HG03045 (cell line): ENCODE data around the gene PODXL2.

ENCODE experiments used
- ATAC-seq: cut with Tn5 transposase; IDR thresholded peaks from one replicate; pipeline ENCODE4 v1.9.1; 2021; ENCODE audit warnings: mild to moderate bottlenecking, moderate library complexity; ENCODE audit not compliant: unreplicated experiment

PODXL2 gene

GRCh38 chr3:127628426-127628787, 578 bp upstream of the PODXL2 start:
- ATAC-seq, result no peak

DNA sequence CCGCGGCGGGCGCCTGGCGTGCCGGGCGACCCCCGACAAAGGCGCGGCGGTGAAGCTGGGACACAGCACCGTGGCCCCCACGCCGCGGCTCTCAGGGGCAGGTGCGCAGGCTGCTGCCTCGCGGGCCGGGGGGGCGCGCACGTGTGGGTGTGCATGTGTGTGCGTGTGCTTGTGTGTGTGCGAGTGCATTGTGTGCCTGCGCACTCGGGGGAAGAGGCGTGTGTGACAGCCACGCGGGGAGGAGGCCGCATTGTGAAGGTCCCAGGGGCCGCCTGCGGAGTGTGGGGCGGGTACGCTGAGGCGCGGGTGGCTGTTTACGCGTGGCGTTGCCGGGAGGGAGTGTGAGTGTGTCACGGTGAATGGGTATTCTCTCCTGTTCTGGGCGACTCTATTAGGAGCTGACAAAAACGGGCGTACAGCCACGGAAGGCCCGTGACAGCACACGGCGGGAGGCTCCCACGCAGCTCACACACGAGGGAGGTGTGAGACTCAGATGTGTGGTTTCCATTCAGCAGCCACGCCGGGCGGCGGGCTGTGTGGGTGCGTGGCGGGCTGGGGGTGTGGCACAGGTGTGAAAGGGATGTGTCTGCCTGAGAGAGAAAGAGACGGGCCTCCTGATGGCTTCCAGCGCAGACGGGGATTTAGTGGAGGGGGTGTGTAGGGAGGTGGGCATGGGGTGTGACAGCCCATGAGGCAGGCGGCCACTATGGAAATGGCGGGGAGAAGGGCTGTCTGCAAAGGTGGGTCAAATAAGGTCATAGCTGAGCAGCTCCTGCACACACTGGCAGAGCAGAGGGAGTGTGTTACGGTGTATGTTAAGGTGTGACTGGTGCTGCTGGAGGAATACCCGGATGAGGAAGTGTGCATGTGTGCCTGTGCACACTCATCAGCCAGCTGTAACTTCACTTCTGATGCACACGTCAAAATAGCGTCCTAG, 750 bp downstream of the PODXL2 start:
- ATAC-seq, result no peak

DNA sequence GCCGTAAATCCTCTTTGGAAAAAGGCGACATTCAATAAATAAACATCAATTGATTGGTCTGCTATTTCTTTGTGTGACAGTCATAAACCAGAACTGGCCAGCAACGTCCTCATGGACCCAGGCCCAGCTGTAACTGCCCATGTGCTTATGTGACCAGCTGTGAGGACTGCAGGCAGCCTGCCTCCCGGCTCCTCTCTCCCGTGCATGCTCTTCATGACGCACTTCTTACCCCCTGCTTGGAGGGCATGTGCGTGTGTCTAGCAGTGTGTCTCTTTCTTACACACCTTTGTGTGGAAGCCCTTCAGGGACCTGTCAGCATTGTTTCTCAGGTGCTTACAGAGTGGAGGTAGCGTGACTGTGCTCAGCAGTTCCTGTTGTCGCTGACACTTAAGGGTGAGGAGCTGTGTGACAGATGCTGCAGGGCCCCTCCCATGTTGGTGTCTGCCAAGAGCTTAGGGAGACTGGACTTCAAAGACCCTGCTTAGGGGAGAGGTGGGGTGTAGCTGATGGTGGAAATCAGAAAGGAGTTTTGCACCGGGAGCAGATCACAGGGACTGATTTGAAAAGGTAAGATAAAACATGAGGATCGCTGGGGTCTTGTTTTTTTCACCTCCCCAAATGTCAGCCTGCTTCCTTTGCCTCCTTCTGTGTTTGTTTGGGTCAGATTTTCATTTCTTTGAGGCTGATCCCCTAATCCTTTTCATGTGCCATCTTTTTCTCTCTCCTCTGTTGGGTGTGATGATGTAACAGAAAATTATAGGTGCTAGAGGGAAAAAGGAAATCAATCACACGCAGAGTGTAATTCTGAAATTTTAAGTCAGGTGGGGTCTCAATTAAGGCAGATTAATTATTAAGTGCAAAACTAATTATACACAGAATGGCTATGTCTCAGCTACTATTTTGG, 2.1 kb downstream of the PODXL2 start:
- no peak for ATAC-seq

DNA sequence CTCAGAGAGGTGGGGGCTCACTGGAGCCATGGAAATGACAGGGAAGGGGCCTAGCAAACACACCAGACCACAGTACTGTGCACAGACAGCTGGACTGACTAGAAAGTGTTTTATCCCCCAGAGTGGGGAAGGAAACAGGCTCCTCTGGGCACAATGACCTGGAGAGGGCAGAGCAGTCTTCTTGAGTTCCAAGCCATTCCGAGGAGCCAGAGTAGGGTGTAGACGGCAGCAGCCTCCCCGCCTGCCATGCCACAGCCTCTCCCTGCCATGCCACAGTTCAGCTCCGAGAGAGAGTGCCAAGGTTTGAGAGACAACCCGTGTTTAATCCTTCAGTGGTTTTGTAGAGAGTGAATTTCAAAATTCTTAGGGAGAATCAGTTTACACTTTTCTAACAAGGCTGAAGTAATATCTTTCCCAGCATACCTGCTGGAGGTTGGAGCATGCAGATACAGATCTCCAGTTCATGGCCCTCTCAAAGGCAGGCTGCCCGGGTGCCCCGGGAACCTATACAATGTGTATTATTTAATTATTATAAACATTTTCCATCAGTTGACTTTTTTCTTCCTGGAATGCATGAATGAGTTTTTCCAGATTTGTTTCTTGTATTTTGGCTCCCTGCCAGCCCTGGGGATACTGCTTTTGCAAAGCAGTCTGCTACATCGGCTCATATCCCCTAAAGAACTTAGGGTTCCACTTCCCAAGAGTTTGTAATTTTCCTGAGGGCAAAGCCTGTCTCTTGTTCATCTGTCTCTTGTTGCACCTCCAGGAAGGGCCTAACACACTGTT, 3.2 kb downstream of the PODXL2 start:
- ATAC-seq, result no peak

GRCh38 chr3:127634653-127635052, 5.7 kb downstream of the PODXL2 start:
- ATAC-seq, result no peak

GRCh38 chr3:127637546-127637945, 8.6 kb downstream of the PODXL2 start:
- no peak for ATAC-seq

GRCh38 chr3:127637971-127638370, 9.0 kb downstream of the PODXL2 start:
- ATAC-seq, result no peak

GRCh38 chr3:127639173-127640041, 10.4 kb downstream of the PODXL2 start:
- no peak for ATAC-seq

DNA sequence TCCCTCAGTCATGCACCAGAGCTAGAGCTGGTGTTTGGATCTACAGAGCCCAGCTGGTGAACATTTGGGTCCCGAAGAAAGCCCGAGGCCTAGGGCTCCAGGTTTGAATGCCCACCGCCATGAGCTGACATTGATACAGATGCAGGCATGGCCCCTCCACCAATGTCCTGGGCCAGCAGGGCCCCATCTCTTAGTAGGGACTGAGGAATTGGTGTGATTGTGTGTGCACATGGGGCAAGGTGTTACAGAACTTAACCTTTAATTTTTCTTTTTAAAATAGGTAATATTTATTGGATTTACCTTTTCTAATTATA, 11.0 kb downstream of the PODXL2 start:
- ATAC-seq, result no peak

- ATAC-seq, result no peak
Observed at GRCh38 chr3:127644641-127645370, 15.8 kb downstream of the PODXL2 start.

- no peak for ATAC-seq
Observed at GRCh38 chr3:127645371-127646015, 16.5 kb downstream of the PODXL2 start.

- ATAC-seq, result no peak
Observed at GRCh38 chr3:127646501-127647046, 17.6 kb downstream of the PODXL2 start.

- no peak for ATAC-seq
Observed at GRCh38 chr3:127647166-127647844, 18.3 kb downstream of the PODXL2 start.

- ATAC-seq, result no peak
Observed at GRCh38 chr3:127647845-127648204, 18.8 kb downstream of the PODXL2 start.

DNA sequence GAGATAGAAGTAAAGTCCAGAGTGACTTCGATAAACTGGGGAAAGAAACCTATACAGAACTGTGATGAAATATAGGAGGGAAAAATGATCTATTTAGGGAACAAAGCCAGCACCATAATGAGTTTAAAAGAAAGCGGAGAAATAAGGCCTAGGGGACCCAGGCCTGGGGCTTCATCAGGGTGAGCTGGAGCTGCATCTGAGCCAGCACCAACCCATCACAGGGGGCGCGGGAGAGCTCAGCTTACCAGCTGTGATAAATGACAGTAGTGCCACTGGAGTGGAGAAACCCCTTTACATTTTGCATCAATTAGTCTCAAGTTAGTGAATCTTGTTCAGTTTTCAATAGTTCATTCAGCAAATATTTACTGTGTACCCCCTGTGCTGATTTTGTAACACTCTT, 21.3 kb downstream of the PODXL2 start:
- no peak for ATAC-seq

GRCh38 chr3:127651516-127652172, 22.7 kb downstream of the PODXL2 start:
- ATAC-seq, result no peak

DNA sequence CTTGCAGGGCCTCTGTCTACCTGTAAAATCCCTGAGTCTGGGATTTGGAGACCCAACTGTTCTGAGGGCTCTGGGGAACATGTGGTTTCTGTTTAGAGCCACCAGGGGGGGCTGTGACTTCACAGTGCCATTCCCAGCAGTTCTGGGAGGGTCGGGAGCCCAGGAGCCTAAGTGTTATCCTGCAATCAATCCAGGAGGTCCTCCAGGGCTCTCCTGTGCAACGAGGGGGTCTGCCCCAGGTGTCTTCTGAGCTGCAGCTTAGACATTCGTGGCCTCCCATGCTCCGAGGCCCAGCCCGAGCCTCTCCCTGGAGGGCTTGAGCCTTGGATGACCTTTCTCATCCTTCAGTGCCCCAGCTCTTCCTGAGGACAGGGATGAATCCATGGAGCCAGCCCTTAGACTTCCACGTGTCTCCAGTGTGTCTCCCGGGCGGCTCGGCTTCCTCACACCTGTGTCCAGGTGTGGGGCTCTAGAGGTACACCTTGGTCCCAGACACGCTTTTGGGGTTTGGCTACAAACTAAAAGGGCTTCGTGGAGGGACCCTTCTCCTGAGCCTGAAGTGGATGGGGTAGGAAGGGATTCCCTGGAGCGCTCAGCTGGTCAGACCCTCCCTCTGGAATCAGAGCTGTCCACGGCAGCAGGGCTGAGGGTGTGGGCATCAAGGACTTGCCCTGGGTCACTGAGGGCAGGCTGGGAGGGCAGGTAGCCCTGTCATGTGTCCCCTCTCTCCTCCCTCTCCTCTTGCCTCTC, 23.4 kb downstream of the PODXL2 start:
- ATAC-seq, result no peak
